Cortex of kidney (tissue), 1 donor: Measurements from ENCODE around the gene SYS1.

Experiments
- DNase-seq: peaks from one replicate; lab custom pipeline; 2025; lab: John Stamatoyannopoulos, UW

Gene SYS1

GRCh38 chr20:45362804-45363610 is at the start of gene SYS1:
Gene SYS1, plus strand, starts transcription at chr20:45363156. Its CDS starts 376 bp downstream, at chr20:45363532.
- DNase-seq = peak; percentile 93

GRCh38 chr20:45313943-45314342 is 49.0 kb upstream of the SYS1 start:
- DNase-seq = no peak

- no peak for DNase-seq
Measured at GRCh38 chr20:45315672-45316071, 47.3 kb upstream of the SYS1 start.

- DNase-seq = no peak
Measured at GRCh38 chr20:45316150-45317080, 46.5 kb upstream of the SYS1 start.

- no peak for DNase-seq
Measured at GRCh38 chr20:45317826-45318225, 45.1 kb upstream of the SYS1 start.

GRCh38 chr20:45318386-45318939 is 44.5 kb upstream of the SYS1 start:
- DNase-seq = no peak

- no peak for DNase-seq
Measured at GRCh38 chr20:45318948-45319347, 44.0 kb upstream of the SYS1 start.

- no peak for DNase-seq
Measured at GRCh38 chr20:45320948-45321595, 41.9 kb upstream of the SYS1 start.

- no peak for DNase-seq
Measured at GRCh38 chr20:45322952-45323383, 40.0 kb upstream of the SYS1 start.

GRCh38 chr20:45323731-45324130 is 39.2 kb upstream of the SYS1 start:
- DNase-seq = no peak

- DNase-seq = no peak
Measured at GRCh38 chr20:45325371-45325770, 37.6 kb upstream of the SYS1 start.

- no peak for DNase-seq
Measured at GRCh38 chr20:45328451-45328850, 34.5 kb upstream of the SYS1 start.

- DNase-seq = no peak
Measured at GRCh38 chr20:45329497-45330319, 33.2 kb upstream of the SYS1 start.

GRCh38 chr20:45330476-45330875 is 32.5 kb upstream of the SYS1 start:
- DNase-seq = no peak

- no peak for DNase-seq
Measured at GRCh38 chr20:45336530-45337366, 26.2 kb upstream of the SYS1 start.

GRCh38 chr20:45337367-45338120 is 25.4 kb upstream of the SYS1 start:
- DNase-seq = peak; percentile 26

GRCh38 chr20:45338121-45339030 is 24.6 kb upstream of the SYS1 start:
- DNase-seq = no peak

GRCh38 chr20:45339084-45339483 is 23.9 kb upstream of the SYS1 start:
- DNase-seq = no peak
